Measurements from ENCODE around the gene KCNK10.

The KCNK10 gene

GRCh38 chr14:88252498-88252897 is 70.6 kb downstream of the KCNK10 start:
- H3K79me2 ChIP-seq (ENCODE audit: insufficient read depth, low read length), result no peaks in the 10 kb centered on the region
- H3K36me3 ChIP-seq (ENCODE audit: insufficient read depth, low read length), result no peaks in the 10 kb centered on the region
- no peak overlapping the region for H3K27ac ChIP-seq (ENCODE audit: low read length)
- H4K20me1 ChIP-seq (ENCODE audit: insufficient read depth, low read length), result no peaks in the 10 kb centered on the region
- no peak overlapping the region for H3K9ac ChIP-seq (ENCODE audit: low read depth, low read length)
- no peak overlapping the region for H3K4me3 ChIP-seq (ENCODE audit: low read depth in 1 of 2, low read length in 2 of 2)
- DNase-seq (no peak), ATAC-seq (ENCODE audit: insufficient read depth, low read depth) (no peak)
- no peak overlapping the region for H3K4me2 ChIP-seq (ENCODE audit: insufficient read depth, low read length)
- H3K9me3 ChIP-seq (ENCODE audit: insufficient read depth, low read length, severe bottlenecking), result no peaks in the 10 kb centered on the region
- peaks cover 5% of the 10 kb centered on the region for H3K27me3 ChIP-seq (ENCODE audit: insufficient read depth, low read length, poor library complexity)
- H3K4me1 ChIP-seq (ENCODE audit: insufficient read depth, low read length), result no peaks in the 10 kb centered on the region
- H2AFZ ChIP-seq (ENCODE audit: low read depth, low read length), result no peak overlapping the region
- TF ChIP-seq EZH2 (IDR thresholded peaks at IDR 0.05; ENCODE audit: borderline replicate concordance, low read depth, low read length, severe bottlenecking) (no peak), CTCF (IDR thresholded peaks at IDR 0.05; ENCODE audit: borderline replicate concordance, extremely low read depth, low read length, poor library complexity, severe bottlenecking) (no peak)

- no peaks in the 10 kb centered on the region for H3K36me3 ChIP-seq (ENCODE audit: insufficient read depth, low read length)
- H3K9me3 ChIP-seq (ENCODE audit: insufficient read depth, low read length, severe bottlenecking), result no peaks in the 10 kb centered on the region
- peaks cover 5% of the 10 kb centered on the region for H3K27me3 ChIP-seq (ENCODE audit: insufficient read depth, low read length, poor library complexity)
- no peak overlapping the region for H3K4me3 ChIP-seq (ENCODE audit: low read depth in 1 of 2, low read length in 2 of 2)
- no peaks in the 10 kb centered on the region for H3K79me2 ChIP-seq (ENCODE audit: insufficient read depth, low read length)
- no peak for ATAC-seq (ENCODE audit: insufficient read depth, low read depth)
- no peak overlapping the region for H3K9ac ChIP-seq (ENCODE audit: low read depth, low read length)
- TF ChIP-seq EZH2 (IDR thresholded peaks at IDR 0.05; ENCODE audit: borderline replicate concordance, low read depth, low read length, severe bottlenecking) (no peak), CTCF (IDR thresholded peaks at IDR 0.05; ENCODE audit: borderline replicate concordance, extremely low read depth, low read length, poor library complexity, severe bottlenecking) (no peak)
- no peak overlapping the region for H3K4me2 ChIP-seq (ENCODE audit: insufficient read depth, low read length)
- no peak overlapping the region for H2AFZ ChIP-seq (ENCODE audit: low read depth, low read length)
- H4K20me1 ChIP-seq (ENCODE audit: insufficient read depth, low read length), result no peaks in the 10 kb centered on the region
- no peak for DNase-seq
- no peak overlapping the region for H3K27ac ChIP-seq (ENCODE audit: low read length)
- no peaks in the 10 kb centered on the region for H3K4me1 ChIP-seq (ENCODE audit: insufficient read depth, low read length)
Observed at GRCh38 chr14:88251650-88252049, 71.4 kb downstream of the KCNK10 start.

- no peak overlapping the region for H3K27ac ChIP-seq (ENCODE audit: low read length)
- TF ChIP-seq CTCF (IDR thresholded peaks at IDR 0.05; ENCODE audit: borderline replicate concordance, extremely low read depth, low read length, poor library complexity, severe bottlenecking) (no peak), EZH2 (IDR thresholded peaks at IDR 0.05; ENCODE audit: borderline replicate concordance, low read depth, low read length, severe bottlenecking) (no peak)
- H3K79me2 ChIP-seq (ENCODE audit: insufficient read depth, low read length), result no peaks in the 10 kb centered on the region
- no peaks in the 10 kb centered on the region for H3K4me1 ChIP-seq (ENCODE audit: insufficient read depth, low read length)
- H4K20me1 ChIP-seq (ENCODE audit: insufficient read depth, low read length), result no peaks in the 10 kb centered on the region
- H3K27me3 ChIP-seq (ENCODE audit: insufficient read depth, low read length, poor library complexity), result peaks cover 5% of the 10 kb centered on the region
- no peak overlapping the region for H3K4me2 ChIP-seq (ENCODE audit: insufficient read depth, low read length)
- no peaks in the 10 kb centered on the region for H3K9me3 ChIP-seq (ENCODE audit: insufficient read depth, low read length, severe bottlenecking)
- no peak for ATAC-seq (ENCODE audit: insufficient read depth, low read depth)
- H2AFZ ChIP-seq (ENCODE audit: low read depth, low read length), result no peak overlapping the region
- no peak overlapping the region for H3K4me3 ChIP-seq (ENCODE audit: low read depth in 1 of 2, low read length in 2 of 2)
- DNase-seq, result no peak
- no peak overlapping the region for H3K9ac ChIP-seq (ENCODE audit: low read depth, low read length)
- no peaks in the 10 kb centered on the region for H3K36me3 ChIP-seq (ENCODE audit: insufficient read depth, low read length)
Observed at GRCh38 chr14:88249266-88249665, 73.8 kb downstream of the KCNK10 start.

GRCh38 chr14:88248606-88249005 is 74.5 kb downstream of the KCNK10 start:
- H3K4me3 ChIP-seq (ENCODE audit: low read depth in 1 of 2, low read length in 2 of 2), result no peak overlapping the region
- H3K4me1 ChIP-seq (ENCODE audit: insufficient read depth, low read length), result no peaks in the 10 kb centered on the region
- peaks cover 5% of the 10 kb centered on the region for H3K27me3 ChIP-seq (ENCODE audit: insufficient read depth, low read length, poor library complexity)
- H3K9ac ChIP-seq (ENCODE audit: low read depth, low read length), result no peak overlapping the region
- no peak for ATAC-seq (ENCODE audit: insufficient read depth, low read depth)
- TF ChIP-seq CTCF (IDR thresholded peaks at IDR 0.05; ENCODE audit: borderline replicate concordance, extremely low read depth, low read length, poor library complexity, severe bottlenecking), result no peak
- TF ChIP-seq EZH2 (IDR thresholded peaks at IDR 0.05; ENCODE audit: borderline replicate concordance, low read depth, low read length, severe bottlenecking), result no peak
- H2AFZ ChIP-seq (ENCODE audit: low read depth, low read length), result no peak overlapping the region
- no peak overlapping the region for H3K4me2 ChIP-seq (ENCODE audit: insufficient read depth, low read length)
- no peaks in the 10 kb centered on the region for H3K79me2 ChIP-seq (ENCODE audit: insufficient read depth, low read length)
- no peak for DNase-seq
- H3K9me3 ChIP-seq (ENCODE audit: insufficient read depth, low read length, severe bottlenecking), result no peaks in the 10 kb centered on the region
- no peaks in the 10 kb centered on the region for H4K20me1 ChIP-seq (ENCODE audit: insufficient read depth, low read length)
- H3K36me3 ChIP-seq (ENCODE audit: insufficient read depth, low read length), result no peaks in the 10 kb centered on the region
- H3K27ac ChIP-seq (ENCODE audit: low read length), result no peak overlapping the region

Data from DND-41 (cell line).